Hematopoietic multipotent progenitor cell treated with erythropoietin and hydrocortisone succinate and interleukin-3 and kit ligand, for 4 days (in vitro differentiated cells): ENCODE measurements around the gene MNAT1.

Experiments
- DNase-seq: peaks from one replicate; pipeline ENCODE4 v3.0.0-alpha.2; 2015

The MNAT1 gene

DNA sequence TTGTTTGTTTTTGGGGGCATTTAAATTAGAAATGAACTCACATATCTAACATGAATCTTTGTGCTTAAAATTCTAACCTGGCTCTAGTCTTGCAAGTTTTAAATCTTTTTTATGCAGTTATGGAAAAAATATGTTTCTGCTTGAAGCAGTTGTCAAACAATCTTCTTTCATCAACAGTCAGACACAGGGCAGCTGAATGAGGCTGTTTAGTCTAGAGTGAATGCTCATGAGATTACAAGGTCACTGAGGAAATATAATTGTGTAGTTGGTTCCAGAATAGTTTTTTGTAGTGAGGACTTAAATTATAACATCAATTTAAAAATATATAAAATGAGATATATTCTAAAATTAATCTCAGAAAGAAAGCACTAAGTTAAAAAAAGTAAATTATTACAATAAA, 169.8 kb downstream of the MNAT1 start:
- DNase-seq, result no peak

DNA sequence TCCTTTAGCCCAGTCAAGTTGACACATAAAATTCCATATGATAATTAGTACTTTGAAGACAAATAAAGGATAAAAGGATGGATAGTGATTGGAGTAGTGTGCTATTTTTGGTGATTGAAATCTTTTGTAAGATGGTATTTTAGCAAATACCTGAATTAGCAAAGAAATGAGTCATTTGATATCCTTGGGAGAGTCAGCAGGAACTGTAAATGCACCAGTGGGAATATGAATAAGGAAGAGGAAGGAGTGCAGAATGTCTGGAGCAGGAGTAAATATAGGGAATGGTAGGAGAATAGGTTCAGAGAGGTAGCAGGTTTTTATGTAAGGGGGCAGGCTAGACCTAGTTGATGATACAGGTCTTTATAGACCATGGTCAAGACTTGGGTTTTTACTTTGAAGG, 171.4 kb downstream of the MNAT1 start:
- DNase-seq, result no peak

DNA sequence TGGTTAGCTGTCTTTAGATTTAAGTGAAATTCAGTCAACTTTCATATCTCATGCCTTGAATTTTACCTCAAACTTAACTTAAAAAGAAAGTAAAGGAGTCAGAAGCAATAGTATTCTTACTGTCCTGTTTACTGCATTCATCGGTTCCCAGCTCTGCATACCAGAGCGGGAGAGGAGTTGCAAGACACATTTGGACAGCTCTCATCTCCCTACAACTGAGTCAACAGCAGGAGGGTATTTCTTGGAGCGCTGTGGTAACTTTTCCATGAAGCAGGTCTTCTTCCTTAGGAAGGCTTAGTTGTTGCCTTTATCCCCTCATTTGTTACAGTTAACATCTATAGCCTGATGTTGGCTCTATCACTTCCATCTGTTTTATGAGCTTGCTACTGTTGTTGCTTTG, 181.2 kb downstream of the MNAT1 start:
- DNase-seq, result no peak

DNA sequence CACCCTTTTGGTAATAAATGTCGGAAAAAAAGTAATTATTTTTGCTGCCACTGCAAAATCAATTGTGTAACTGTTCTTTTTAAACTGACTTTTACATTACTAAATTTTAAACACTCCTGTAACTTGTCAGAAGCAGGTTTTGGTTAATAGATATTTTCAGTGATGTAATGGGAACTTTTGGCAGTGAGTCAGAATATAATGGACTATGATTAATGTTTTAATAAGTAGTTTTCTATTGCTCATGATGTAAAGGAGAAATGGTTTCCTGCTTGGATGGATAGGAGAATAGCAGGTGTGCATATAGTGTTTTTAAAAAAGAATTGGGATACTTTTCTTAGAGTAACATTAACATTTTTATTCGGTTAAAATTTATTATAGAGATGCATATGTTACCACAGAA, 187.5 kb downstream of the MNAT1 start:
- DNase-seq, result no peak

DNA sequence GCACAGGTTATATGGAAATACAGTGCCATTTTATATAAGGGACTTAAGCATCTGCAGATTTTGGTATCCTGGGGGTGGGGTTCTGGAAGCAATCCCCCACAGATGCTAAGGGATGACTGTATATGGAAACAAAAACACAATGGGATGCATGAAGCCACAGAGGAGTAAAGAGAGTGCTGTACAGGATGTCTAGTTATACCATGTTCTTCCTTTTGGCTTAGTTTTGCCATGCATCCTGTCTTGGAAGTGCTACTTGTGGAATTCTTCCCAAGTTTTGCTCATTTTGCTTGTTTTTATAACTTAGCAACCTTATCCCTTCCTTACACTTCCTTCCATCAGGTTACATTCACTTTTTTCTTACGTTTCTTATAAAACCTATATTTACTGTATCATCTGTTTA, 190.7 kb downstream of the MNAT1 start:
- no peak for DNase-seq

DNA sequence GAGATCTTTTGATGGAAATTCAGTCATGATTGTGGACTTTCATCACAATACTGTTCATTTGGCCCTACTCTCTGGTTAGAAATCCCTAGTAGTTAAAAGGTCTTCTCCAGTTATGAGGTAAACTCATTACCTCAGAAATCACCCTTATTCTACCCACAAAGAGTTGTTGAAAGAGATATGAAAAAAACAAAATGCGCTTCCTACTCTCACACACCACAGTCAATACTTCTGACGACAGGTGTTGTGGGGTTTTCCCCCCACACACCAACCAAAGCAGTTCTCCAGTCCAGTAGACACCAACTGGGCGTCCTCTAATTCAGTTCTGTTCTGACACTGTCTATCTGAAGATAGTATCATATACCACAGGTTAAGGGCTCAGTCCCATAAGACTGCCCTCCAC, 191.4 kb downstream of the MNAT1 start:
- DNase-seq, result no peak

DNA sequence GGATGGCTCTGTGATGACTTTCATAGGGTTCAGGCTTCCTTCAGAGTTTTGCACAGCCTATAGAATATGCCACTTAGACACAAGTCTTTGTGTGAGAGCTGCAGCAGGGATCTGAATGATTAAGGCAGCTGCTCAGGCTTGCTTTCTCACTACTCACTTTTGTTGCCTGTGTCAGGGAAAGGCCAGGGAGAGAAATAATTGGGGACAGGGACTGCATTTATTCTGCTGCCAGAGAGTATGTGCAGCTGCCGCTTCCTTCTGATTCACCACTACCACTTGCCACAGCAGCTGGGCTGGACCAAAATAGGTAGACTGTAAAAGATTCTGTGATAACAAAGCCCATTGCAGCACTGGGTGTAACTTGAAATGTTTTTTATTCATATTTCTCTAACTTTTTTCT, 196.7 kb downstream of the MNAT1 start:
- peak; percentile 17 for DNase-seq

DNA sequence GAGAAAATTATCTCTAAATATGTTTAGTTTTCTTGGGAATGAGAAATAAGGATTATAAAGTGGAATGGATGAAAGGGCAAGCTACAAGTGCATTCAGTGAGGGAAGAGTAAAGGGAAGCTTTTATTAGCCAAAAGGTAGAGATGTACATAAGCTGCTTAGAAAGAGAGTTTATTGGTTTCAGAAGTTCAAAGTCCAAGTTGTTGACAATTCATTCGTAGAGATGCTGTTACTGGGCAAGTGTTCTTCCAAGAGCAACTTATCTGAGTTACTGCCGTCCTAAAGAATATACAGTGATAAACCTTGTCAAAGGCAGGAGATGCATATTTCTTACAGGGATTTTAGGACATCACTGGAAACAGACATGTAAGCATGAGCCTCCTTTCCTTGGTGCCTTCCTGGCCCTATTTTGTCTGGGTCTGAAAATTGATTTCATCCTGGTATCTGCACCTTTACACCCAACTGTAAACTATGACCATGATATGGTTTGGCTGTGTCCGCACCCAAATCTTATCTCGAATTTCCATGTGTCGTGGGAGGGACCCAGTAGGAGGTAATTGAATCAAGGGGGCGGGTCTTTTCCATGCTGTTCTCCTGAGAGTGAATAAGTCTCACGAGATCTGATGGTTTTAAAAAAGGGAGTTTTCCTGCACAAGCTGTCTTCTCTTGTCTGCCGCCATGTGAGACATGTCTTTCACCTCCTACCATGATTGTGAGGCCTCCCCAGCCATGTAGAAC, 199.5 kb downstream of the MNAT1 start:
- DNase-seq, result peak; percentile 69

DNA sequence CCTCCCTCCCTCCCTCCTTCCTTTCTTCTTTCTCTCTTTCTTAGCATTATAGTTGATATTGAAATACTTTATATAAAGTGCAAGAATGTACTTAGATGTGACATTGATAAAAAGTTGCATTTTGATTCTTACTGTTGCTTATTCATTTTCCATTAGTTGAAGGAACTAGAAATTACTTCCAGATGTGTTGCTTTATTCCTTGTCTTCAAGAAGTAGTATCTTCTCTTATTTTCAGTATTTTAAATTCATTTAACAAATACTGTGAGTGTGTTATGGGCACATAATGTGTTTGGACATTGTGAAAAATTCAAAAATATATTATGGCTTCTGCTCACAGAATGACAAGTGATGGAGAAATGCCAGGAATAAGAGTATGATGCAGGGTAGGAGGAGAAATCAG, 200.8 kb downstream of the MNAT1 start:
- DNase-seq, result no peak

DNA sequence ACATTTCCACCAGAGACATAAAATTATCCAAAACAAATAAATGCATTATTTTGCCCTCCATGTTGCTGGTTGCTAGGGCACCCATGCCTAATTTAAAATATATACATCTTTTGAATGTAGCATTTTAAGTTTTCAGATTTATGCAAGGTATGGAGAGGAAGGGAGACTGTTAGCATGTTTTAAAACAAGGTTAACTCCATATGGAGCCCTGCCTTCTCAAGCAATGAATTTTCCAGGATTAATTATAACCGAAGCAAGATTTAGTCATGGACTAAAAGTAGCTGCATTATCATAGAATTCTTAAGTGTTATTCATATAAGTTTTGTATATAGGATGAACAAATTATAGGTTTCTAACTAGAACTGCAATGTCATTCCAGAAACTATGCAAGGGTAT, 209.1 kb downstream of the MNAT1 start:
- no peak for DNase-seq

DNA sequence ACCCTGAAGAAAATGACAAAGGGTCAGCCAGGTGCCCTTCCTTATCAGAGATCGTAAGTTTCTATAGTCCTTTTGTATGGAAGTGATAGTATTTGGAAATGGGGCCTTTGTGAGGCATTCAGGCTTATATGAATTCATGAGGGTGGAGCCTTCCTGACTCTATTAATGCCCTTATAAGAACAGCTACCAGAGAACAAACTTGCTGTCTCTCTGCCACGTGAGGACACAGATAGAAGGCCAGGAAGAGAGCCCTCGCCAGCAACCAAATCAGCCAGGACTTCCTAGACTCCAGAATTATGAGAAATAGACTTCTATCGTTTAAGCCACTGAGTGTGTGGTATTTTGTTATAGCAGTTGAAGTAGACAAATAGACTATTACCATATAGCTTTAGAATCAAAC, 209.6 kb downstream of the MNAT1 start:
- DNase-seq, result no peak

DNA sequence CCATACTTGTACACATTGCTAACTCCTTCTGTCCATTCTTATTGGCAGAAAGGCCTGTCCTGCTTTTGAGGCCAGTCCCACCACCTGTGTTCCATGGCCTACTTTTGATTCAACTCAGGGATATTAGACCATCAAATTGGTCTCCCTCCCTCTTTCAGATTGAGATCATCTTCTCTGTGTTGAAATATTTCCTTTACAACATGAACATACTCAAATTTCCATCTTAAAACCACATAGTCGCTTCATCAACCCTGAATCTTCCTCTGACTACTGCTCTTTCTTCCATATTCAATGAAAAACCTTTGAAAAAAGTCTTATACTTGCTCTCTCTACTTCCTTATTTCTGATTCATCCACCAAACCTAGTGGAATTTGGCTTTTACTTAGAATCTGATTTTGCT, 211.4 kb downstream of the MNAT1 start:
- peak; percentile 47 for DNase-seq

DNA sequence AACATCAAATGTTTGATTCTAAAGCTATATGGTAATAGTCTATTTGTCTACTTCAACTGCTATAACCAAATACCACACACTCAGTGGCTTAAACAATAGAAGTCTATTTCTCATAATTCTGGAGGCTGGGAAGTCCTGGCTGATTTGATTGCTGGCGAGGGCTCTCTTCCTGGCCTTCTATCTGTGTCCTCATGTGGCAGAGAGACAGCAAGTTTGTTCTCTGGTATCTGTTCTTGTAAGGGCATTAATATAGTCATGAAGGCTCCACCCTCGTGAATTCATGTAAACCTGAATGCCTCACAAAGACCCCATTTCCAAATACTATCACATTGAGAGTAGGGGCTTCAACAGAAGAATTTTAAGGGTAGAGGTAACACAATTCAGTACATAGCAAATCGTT, 212.2 kb downstream of the MNAT1 start:
- no peak for DNase-seq

DNA sequence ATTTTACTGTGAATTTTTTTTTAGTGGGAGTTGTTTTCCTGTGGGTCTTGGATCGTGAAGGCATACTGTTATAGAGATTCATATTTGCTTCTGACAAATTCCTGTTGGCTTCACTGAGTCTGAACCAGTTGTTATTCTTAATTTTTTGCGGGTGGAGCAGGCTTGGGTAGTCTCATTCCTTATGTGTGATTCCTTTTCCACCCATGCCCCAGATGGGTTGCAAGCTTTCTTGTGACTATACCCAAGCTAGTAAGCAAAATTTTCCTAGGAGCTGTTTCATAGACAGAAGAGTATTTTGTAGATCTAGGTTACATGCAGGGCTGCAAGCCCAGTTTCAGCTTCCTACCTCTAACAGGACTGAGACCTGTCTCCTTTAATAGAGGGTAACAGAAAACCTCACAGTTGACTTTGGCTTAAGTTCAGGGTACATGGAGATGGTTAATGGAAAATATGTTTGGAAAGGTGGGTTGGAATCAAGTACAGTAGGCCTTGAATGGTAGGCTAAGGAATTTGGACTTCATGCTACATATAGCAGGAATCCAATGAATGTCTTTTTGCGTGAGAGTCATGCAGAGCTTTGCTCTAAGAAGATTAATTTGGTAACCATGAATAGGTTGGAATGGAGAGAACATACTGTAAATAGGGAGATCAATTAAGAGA, 217.3 kb downstream of the MNAT1 start:
- no peak for DNase-seq

DNA sequence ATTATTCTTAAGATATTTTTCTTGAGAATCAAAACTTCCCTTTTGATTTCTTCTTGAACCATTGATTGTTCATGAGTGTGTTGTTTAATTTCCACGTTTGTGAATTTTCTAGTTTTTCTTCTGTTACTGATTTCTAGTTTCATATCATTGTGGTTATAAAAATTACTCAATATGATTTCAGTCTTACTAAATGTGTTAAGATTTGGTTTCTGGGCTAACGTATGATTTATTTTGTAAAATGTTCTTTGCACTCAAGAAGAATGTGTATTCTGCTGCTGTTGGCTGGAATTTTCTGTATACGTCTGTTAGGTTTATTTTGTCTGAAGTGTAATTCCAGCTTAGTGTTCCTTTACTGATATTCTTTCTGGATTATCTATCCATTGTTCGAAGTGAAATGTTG, 221.6 kb downstream of the MNAT1 start:
- no peak for DNase-seq

DNA sequence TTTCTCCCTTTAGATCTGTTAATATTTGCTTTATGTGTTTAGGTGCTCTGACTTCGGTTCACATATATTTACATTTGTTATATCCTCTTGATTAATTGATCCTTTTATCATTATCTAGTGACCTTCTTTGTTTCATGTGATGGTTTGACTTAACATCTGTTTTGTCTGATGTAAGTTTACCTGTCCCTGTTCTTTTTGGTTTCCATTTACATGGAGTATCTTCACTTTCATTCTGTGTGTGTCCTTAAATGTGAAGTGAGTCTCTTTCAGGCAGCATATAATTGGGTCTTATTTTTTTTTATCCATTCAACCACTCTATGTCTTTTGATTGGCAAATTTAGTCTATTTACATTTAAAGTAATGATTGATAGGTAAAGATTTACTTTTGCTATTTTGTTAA, 222.1 kb downstream of the MNAT1 start:
- DNase-seq, result no peak

DNA sequence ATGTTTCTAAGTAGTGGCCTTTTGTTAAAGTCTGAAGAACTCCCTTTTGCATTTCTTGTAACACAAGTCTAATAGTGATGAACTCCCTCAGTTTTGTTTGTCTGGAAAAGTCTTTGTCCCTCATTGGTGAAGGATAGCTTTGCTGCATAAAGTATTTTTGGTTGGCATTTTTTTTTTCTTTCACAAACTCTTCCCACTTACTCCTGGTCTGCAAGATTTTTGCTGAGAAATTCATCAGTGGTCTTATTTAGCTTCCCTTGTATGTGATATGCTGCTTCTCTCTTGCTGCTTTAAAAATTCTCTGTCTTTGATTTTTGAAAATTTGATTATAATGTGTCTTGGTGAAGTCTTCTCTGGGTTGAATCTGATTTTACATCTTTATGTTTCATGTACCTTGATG, 223.6 kb downstream of the MNAT1 start:
- no peak for DNase-seq

DNA sequence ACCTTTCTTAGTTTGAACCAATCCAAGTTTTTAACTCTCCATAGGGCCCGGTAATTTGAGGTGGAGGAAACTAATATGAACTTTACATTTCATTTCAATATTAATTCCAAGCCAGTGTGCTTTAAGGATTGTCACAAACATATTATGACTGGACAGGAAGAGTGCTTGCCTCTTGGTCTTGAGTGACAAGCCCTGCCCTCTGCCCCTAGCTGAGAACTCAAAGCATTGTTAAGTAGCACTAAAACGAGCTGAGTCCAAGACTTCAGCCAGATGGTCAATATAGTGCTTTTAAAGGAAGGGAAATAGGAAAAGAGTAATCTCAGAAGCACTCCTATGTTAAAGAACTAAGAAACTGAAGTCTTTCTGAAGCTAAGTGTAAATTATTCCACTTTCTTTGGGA, 229.2 kb downstream of the MNAT1 start:
- DNase-seq, result no peak

DNA sequence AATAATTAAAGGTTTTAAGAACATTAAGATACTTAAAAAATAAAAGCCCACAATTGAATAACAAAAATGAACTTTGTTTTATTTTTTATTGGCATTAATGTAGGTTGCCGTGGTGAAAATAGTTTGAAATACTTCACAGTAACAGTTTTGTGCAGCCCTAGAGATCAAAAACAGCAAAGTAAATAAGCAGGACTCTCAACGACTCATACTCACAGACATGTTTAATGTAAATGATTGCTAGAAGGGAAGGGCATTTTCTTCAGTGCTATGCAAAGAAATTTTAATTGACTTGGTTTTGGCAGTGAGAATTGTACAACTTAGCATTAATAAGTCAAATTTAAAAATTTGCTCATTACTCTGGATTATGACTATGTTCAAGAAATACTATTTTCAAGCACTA, 230.3 kb downstream of the MNAT1 start:
- DNase-seq, result no peak

DNA sequence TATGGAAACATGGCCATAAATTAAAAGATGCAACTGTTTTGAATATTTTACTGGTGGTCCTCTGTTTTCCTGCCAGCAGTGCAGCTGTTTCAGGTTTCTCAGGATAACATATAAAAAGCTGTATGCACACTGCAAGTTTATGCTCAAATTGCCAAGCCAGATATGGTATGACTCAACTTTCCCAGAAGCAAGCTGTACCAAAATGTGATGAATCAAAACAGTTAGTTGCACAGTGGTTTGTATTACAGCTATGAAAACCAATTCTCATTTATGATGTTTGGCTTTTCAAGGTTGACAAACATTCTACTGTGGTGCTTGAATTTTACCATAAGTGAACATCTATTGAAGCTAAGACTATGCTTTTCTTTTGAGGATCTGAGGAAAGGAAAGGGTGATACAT, 230.8 kb downstream of the MNAT1 start:
- no peak for DNase-seq

DNA sequence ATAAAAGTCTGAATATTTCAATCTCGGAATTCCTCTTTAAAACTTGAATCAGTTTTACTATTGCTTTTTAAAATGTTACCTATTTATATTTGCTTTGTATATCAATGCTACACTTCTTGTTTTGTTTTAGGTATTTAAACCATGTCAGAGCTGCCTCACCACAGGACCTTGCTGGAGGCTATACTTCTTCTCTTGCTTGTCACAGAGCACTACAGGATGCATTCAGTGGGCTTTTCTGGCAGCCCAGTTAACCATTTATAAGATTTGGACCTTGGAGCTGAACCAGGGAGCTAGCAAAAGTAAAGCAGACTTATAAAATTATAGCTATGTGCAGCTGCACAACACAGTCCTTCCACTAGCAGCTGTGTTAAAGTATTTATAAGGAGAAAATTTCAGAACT, 233.5 kb downstream of the MNAT1 start:
- DNase-seq, result no peak

DNA sequence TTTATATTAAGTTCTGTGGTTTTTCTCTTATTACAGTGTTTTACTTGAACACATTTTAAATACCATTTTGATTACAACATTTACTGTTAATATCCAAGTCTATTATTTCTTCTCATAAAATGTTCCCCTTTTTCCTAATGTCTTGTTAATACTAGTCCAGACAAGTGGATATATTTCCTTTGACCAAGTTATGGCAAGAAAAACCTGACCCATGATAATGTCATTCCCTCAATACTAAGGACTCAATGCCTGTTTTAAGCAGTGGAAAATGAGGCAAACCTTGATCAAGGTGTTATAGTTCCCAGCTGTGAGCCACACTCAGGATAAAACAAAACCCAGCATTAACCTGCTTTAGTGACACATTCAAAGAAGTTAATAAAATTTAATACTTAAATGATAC, 234.1 kb downstream of the MNAT1 start:
- no peak for DNase-seq

DNA sequence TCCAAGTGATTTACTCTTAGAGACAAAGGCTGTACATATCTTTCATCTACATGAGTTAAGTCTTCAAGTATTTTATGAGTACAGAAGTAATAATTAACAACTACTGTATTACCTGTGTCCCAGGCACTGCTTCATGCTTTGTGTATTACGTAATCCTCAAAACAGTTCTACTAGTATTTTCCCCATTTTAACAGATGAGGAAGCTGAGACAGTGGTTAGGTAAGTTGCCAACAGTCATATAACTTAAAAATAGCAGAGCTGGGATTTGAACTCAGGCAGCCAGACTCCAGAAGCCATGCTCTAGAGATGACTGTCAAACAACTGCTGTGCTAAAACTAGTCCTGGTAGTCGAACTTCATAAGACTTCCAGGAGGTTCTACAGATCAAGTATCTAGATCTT, 235.6 kb downstream of the MNAT1 start:
- DNase-seq, result peak; percentile 27

DNA sequence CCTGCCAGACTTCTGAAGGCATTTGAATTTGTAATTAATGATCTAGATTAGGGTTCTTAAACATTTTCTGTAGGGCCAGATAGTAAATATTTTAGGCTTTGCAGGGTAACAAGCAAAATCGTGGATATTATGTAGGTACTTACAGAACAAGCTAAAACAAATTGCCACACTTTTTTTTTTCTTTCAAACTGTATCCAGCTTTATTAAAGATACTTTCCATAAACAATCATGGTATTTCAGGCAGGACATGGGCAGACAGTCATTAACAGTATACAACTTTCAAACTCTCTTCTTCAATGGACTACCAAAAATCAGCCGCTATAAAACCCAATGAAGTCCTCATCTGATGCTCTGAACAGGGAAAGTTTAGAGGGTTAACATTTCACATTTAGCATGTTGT, 236.7 kb downstream of the MNAT1 start:
- DNase-seq, result no peak

DNA sequence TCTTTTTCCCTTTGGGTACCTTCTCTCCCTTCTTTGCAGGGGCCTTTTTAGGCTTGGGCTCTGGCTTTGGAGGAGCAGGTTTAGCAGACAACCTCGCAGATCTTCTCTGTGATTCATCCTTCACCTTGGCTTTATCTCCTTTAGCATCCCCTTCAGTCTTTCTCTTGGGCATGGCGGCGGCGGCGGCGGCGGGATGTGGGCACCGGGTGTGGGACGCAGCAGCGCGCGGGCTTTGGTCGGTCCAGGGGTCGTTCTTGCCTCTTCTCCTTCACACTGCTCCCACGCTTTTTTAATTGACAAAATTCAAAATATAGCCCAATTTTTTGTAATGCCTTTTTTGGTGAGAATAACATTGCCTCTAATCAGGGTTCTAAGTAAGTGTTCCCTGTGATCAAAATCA, 237.7 kb downstream of the MNAT1 start:
- DNase-seq, result no peak
